ENCODE results near the gene MPO. TPM values are rescaled to one million over a fixed set of nuclear protein-coding genes. Genes with fewer than 3 reads are reported as not detected.

MPO gene
- total RNA-seq, 1 donor from 2014 or later = not detected

GRCh38 chr17:58285422-58285810, 4.7 kb upstream of the MPO start:
- Histone ChIP-seq H3K4me1 (no peaks in the 10 kb centered on the region), H3K36me3 (no peaks in the 10 kb centered on the region), H3K27ac (no peak overlapping the region), H3K9me3 (no peaks in the 10 kb centered on the region), H3K4me3 (no peak overlapping the region), H3K27me3 (no peaks in the 10 kb centered on the region)
- intact Hi-C loops (cut with DNase I) = no loop called here
- no peak for TF ChIP-seq POLR2A (IDR thresholded peaks at IDR 0.05)
- no peak for TF ChIP-seq POLR2AphosphoS5 (IDR thresholded peaks at IDR 0.05; ENCODE audit: insufficient read depth in 1 of 2, low read depth in 1 of 2)
- TF ChIP-seq, protein P1, sequence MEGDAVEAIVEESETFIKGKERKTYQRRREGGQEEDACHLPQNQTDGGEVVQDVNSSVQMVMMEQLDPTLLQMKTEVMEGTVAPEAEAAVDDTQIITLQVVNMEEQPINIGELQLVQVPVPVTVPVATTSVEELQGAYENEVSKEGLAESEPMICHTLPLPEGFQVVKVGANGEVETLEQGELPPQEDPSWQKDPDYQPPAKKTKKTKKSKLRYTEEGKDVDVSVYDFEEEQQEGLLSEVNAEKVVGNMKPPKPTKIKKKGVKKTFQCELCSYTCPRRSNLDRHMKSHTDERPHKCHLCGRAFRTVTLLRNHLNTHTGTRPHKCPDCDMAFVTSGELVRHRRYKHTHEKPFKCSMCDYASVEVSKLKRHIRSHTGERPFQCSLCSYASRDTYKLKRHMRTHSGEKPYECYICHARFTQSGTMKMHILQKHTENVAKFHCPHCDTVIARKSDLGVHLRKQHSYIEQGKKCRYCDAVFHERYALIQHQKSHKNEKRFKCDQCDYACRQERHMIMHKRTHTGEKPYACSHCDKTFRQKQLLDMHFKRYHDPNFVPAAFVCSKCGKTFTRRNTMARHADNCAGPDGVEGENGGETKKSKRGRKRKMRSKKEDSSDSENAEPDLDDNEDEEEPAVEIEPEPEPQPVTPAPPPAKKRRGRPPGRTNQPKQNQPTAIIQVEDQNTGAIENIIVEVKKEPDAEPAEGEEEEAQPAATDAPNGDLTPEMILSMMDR (IDR thresholded peaks at IDR 0.05) = no peak
- no peak for DNase-seq (ENCODE audit: extremely low spot score in 2 of 2)

DNA sequence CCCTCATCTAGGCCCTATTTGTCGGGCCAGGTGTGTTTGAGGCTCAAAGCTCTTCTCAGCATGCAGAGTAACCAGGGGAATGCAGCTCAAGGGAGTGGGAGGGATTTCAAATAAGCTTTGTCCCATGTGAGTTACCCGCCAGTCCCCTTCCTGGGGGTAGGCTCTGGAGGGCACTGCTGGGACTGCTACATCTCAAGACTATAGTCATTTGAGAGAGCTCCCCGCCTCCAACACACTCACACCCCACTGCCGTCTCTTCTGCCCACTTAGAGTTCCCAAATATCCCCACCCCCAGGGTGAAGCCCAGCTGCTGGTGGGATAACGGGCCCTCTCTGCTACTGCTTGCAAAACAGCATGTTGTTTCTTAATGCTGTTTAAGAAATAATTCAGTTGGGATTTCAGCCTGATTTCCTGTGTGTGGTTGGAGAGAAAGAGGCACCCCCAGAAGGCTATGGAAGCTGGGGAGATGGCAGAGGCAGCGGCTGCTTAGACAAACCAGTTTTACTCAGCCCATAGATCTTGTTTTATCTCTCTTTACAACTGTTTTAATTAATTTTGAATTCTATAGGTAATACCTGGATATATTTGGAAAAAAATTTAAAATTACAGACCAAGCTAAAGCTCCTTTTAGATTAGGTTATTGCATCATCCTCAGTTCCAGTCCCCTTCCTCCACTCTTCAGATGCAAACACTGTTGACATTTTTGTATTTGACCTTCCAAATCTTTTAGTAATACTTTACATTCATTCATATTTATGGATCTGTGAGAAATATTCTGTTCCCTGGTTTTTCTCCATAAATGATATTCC, 4.1 kb upstream of the MPO start:
- intact Hi-C loops (cut with DNase I) = no loop called here
- no peaks in the 10 kb centered on the region for H3K27me3 ChIP-seq
- no peaks in the 10 kb centered on the region for H3K36me3 ChIP-seq
- TF ChIP-seq, protein P1 (IDR thresholded peaks at IDR 0.05) = no peak
- TF ChIP-seq POLR2AphosphoS5 (IDR thresholded peaks at IDR 0.05; ENCODE audit: insufficient read depth in 1 of 2, low read depth in 1 of 2) = no peak
- no peak for TF ChIP-seq POLR2A (IDR thresholded peaks at IDR 0.05)
- no peaks in the 10 kb centered on the region for H3K4me1 ChIP-seq
- H3K27ac ChIP-seq = no peak overlapping the region
- H3K4me3 ChIP-seq = no peak overlapping the region
- no peak for DNase-seq (ENCODE audit: extremely low spot score in 2 of 2)
- no peaks in the 10 kb centered on the region for H3K9me3 ChIP-seq

DNA sequence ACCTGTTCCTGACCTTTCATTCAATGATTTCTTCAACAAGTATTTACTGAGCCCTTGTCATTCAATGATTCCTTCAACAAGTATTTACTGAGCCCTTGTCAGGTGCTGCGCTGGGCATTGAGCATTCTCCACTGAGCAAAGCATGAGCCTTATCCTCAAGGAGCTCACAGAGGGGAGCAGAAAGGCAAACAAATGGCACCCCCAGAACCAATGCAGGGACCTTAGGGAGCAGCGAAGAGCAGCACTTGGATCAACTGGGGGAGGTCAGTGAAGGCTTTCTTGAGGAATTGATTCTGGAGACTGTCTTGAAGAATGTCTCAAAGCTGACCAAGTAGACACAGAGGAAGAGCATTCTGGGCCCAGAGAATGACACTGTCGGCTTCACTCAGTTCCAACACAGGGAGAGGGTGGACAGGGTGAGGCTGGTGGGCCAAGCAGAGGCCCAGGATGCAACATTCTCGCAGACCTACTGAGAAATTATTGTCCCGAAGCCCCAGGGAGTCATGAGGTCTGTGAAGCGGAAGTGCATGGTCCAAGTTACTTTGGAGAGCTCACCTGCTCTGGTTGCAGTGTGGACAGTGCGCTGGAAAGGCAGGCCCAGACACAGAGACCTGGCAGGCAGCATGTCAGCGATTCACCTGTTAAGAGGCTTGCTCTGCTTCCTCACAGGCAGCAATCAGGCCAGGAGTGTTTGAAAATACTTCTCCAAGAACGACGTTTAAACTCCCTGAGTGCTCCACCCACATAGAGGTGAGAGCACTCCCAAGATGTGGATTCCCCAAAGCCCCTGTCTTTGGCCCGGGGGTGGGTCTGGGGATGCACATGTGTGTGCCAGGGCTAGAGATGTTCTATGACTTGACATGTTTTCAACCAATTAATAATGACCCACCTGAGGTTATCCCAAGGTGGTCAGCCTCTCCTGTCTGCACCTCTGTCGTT, 3.2 kb upstream of the MPO start:
- Histone ChIP-seq H3K4me3 (no peak overlapping the region), H3K9me3 (no peaks in the 10 kb centered on the region), H3K36me3 (no peaks in the 10 kb centered on the region), H3K27me3 (no peaks in the 10 kb centered on the region), H3K27ac (no peak overlapping the region), H3K4me1 (peaks cover 6% of the 10 kb centered on the region)
- DNase-seq (ENCODE audit: extremely low spot score in 2 of 2) = no peak
- intact Hi-C loops (cut with DNase I) = no loop called here
- TF ChIP-seq POLR2A (IDR thresholded peaks at IDR 0.05) (no peak), POLR2AphosphoS5 (IDR thresholded peaks at IDR 0.05; ENCODE audit: insufficient read depth in 1 of 2, low read depth in 1 of 2) (no peak)
- TF ChIP-seq, protein P1 (IDR thresholded peaks at IDR 0.05) = no peak

- H3K27me3 ChIP-seq = no peaks in the 10 kb centered on the region
- TF ChIP-seq, protein P1 (IDR thresholded peaks at IDR 0.05) = no peak
- TF ChIP-seq POLR2A (IDR thresholded peaks at IDR 0.05) = no peak
- TF ChIP-seq POLR2AphosphoS5 (IDR thresholded peaks at IDR 0.05; ENCODE audit: insufficient read depth in 1 of 2, low read depth in 1 of 2) = no peak
- H3K9me3 ChIP-seq = no peaks in the 10 kb centered on the region
- no peak for DNase-seq (ENCODE audit: extremely low spot score in 2 of 2)
- H3K4me3 ChIP-seq = no peak overlapping the region
- no peaks in the 10 kb centered on the region for H3K36me3 ChIP-seq
- intact Hi-C loops (cut with DNase I) = no loop called here
- no peak overlapping the region for H3K27ac ChIP-seq
- H3K4me1 ChIP-seq = peaks cover 10% of the 10 kb centered on the region
Observed at GRCh38 chr17:58282442-58282841, 1.7 kb upstream of the MPO start.

All from vagina (tissue), 2 donors.